Activated CD4-positive, alpha-beta memory T cell treated with anti-CD3 and anti-CD28 coated beads, Interleukin-2, amount 10 ng/mL, durations not matched to agents 7 days and 5 days (primary cell): ENCODE measurements around the gene GATC. TPM values are rescaled to one million over a fixed set of nuclear protein-coding genes. Genes with fewer than 3 reads are reported as not detected.
A peak's percentile ranks its signal among the peaks of the same experiment; 100 is the strongest.

Experiments
- CTCF ChIA-PET: fragments of 350-600 bp; sonication (Branson Sonifier 250); formaldehyde crosslinking; loops from one replicate; lab custom pipeline; 2021; ENCODE audit warnings: antibody characterized with exemption, inconsistent platforms; lab: Charles Lee
- POLR2A ChIA-PET: fragments of 350-600 bp; sonication (Branson Sonifier 250); formaldehyde crosslinking; loops from one replicate; lab custom pipeline; 2021; ENCODE audit warnings: antibody characterized with exemption; lab: Charles Lee
- DNase-seq: peaks from one replicate; pipeline ENCODE4 v3.0.0-alpha.2; 2020
- H3K27ac Mint-ChIP-seq: one replicate; pipeline ENCODE4 v1.8.0; 2021; ENCODE audit warnings: mild to moderate bottlenecking, mixed read lengths
- H3K27me3 Mint-ChIP-seq: one replicate; pipeline ENCODE4 v1.8.0; 2021; ENCODE audit warnings: mixed read lengths
- H3K36me3 Mint-ChIP-seq: one replicate; pipeline ENCODE4 v1.8.0; 2021; ENCODE audit warnings: low read depth, mixed read lengths
- H3K4me1 Mint-ChIP-seq: one replicate; pipeline ENCODE4 v1.8.0; 2021; ENCODE audit warnings: mixed read lengths
- H3K4me3 Mint-ChIP-seq: one replicate; pipeline ENCODE4 v1.8.0; 2021; ENCODE audit warnings: mild to moderate bottlenecking, mixed read lengths
- H3K9me3 Mint-ChIP-seq: one replicate; pipeline ENCODE4 v1.8.0; 2021; ENCODE audit warnings: mixed read lengths
- total RNA-seq, 2 experiments: library from RNA; stranded (reverse); gene quantifications; one replicate each; pipeline ENCODE4 v1.2.3, GENCODE V29; 2021

GATC gene
- total RNA-seq, 2 experiments from 2014 or later: 28.6 to 29.5 TPM

GRCh38 chr12:120417917-120418580 lies 28.2 kb upstream of the GATC start:
- no peak for DNase-seq
- ChIA-PET CTCF (interaction anchor here (0.7 kb wide), 1 partner anchor 220 kb away, joined by 3 read pairs; no protein-coding TSS in a partner anchor), POLR2A (no interaction called here)
- H3K27ac Mint-ChIP-seq: no peak overlapping the region
- peaks cover 2% of the 10 kb centered on the region for H3K27me3 Mint-ChIP-seq
- no peaks in the 10 kb centered on the region for H3K4me1 Mint-ChIP-seq
- no peaks in the 10 kb centered on the region for H3K36me3 Mint-ChIP-seq
- no peak overlapping the region for H3K4me3 Mint-ChIP-seq
- H3K9me3 Mint-ChIP-seq: no peaks in the 10 kb centered on the region

GRCh38 chr12:120421701-120422100 lies 24.5 kb upstream of the GATC start:
- H3K4me3 Mint-ChIP-seq: no peak overlapping the region
- H3K36me3 Mint-ChIP-seq: no peaks in the 10 kb centered on the region
- H3K4me1 Mint-ChIP-seq: no peaks in the 10 kb centered on the region
- POLR2A ChIA-PET: no interaction called here
- H3K9me3 Mint-ChIP-seq: no peaks in the 10 kb centered on the region
- H3K27me3 Mint-ChIP-seq: peaks cover 2% of the 10 kb centered on the region
- no peak for DNase-seq
- CTCF ChIA-PET: interaction anchor here (0.5 kb wide), 1 partner anchor 104 kb away, joined by 4 read pairs; no protein-coding TSS in a partner anchor
- H3K27ac Mint-ChIP-seq: no peak overlapping the region

- no peaks in the 10 kb centered on the region for H3K9me3 Mint-ChIP-seq
- no peak for DNase-seq
- CTCF ChIA-PET: interaction anchor here (0.6 kb wide), 1 partner anchor 98 kb away, joined by 3 read pairs; no protein-coding TSS in a partner anchor
- no peaks in the 10 kb centered on the region for H3K36me3 Mint-ChIP-seq
- no peaks in the 10 kb centered on the region for H3K4me1 Mint-ChIP-seq
- H3K4me3 Mint-ChIP-seq: no peak overlapping the region
- no peak overlapping the region for H3K27ac Mint-ChIP-seq
- peaks cover 7% of the 10 kb centered on the region for H3K27me3 Mint-ChIP-seq
- POLR2A ChIA-PET: no interaction called here
Observed at GRCh38 chr12:120422892-120423456, 23.3 kb upstream of the GATC start.

GRCh38 chr12:120425797-120426196 lies 20.4 kb upstream of the GATC start:
- no peak overlapping the region for H3K27ac Mint-ChIP-seq
- no peaks in the 10 kb centered on the region for H3K9me3 Mint-ChIP-seq
- ChIA-PET POLR2A (no interaction called here), CTCF (interaction anchor here (0.6 to 1.0 kb wide), 2 partner anchors 10 to 69 kb away, joined by 3 read pairs; no protein-coding TSS in a partner anchor)
- H3K4me3 Mint-ChIP-seq: no peak overlapping the region
- peaks cover 3% of the 10 kb centered on the region for H3K4me1 Mint-ChIP-seq
- no peak for DNase-seq
- peaks cover 18% of the 10 kb centered on the region for H3K27me3 Mint-ChIP-seq
- H3K36me3 Mint-ChIP-seq: no peaks in the 10 kb centered on the region

- Mint-ChIP-seq H3K9me3 (no peaks in the 10 kb centered on the region), H3K27me3 (peaks cover 18% of the 10 kb centered on the region), H3K4me3 (no peak overlapping the region), H3K27ac (no peak overlapping the region), H3K36me3 (no peaks in the 10 kb centered on the region), H3K4me1 (peaks cover 7% of the 10 kb centered on the region)
- DNase-seq: no peak
- ChIA-PET POLR2A (interaction anchor here (1.2 to 1.9 kb wide), 3 partner anchors 136 to 137 kb away, joined by 3 to 6 read pairs (median 4); partner anchors contain the start of genes RNU4-1 and RNU4-2), CTCF (interaction anchor here (0.8 to 2.9 kb wide), 3 partner anchors 10 to 102 kb away, joined by 4 to 18 read pairs (median 10); partner anchors contain the start of gene COX6A1)
Observed at GRCh38 chr12:120428597-120429229, 17.5 kb upstream of the GATC start.

- Mint-ChIP-seq H3K36me3 (no peaks in the 10 kb centered on the region), H3K4me3 (no peak overlapping the region), H3K27me3 (peaks cover 19% of the 10 kb centered on the region), H3K27ac (no peak overlapping the region), H3K9me3 (no peaks in the 10 kb centered on the region), H3K4me1 (peaks cover 7% of the 10 kb centered on the region)
- POLR2A ChIA-PET: interaction anchor here (1.5 to 1.9 kb wide), 2 partner anchors 136 to 138 kb away, joined by 4 to 6 read pairs; partner anchors contain the start of genes RNU4-1 and RNU4-2
- no peak for DNase-seq
- CTCF ChIA-PET: interaction anchor here (1.0 to 2.9 kb wide), 4 partner anchors 9 to 127 kb away, joined by 4 to 18 read pairs (median 7); partner anchors contain the start of genes COX6A1 and SIRT4
Observed at GRCh38 chr12:120429368-120429767, 16.9 kb upstream of the GATC start.

- no peak for DNase-seq
- ChIA-PET CTCF (interaction anchor here (1.1 to 1.5 kb wide), 2 partner anchors 34 to 75 kb away, joined by 4 to 6 read pairs; no protein-coding TSS in a partner anchor), POLR2A (interaction anchor here (0.6 to 0.7 kb wide), 2 partner anchors 31 to 48 kb away, joined by 3 read pairs; no protein-coding TSS in a partner anchor)
- Mint-ChIP-seq H3K36me3 (no peaks in the 10 kb centered on the region), H3K4me1 (peaks cover 14% of the 10 kb centered on the region), H3K4me3 (no peak overlapping the region), H3K27me3 (peaks cover 12% of the 10 kb centered on the region), H3K9me3 (no peaks in the 10 kb centered on the region), H3K27ac (no peak overlapping the region)
Observed at GRCh38 chr12:120432772-120433525, 13.3 kb upstream of the GATC start.

- Mint-ChIP-seq H3K9me3 (no peaks in the 10 kb centered on the region), H3K27me3 (peaks cover 2% of the 10 kb centered on the region), H3K4me3 (peak within 1 kb of the TSS; percentile 91), H3K4me1 (peaks cover 31% of the 10 kb centered on the region), H3K36me3 (peaks cover 21% of the 10 kb centered on the region), H3K27ac (peak within 1 kb of the TSS; percentile 95)
- DNase-seq: peak; percentile 98
- CTCF ChIA-PET: interaction anchor here (0.6 to 3.3 kb wide), 16 partner anchors 9 to 241 kb away, joined by 3 to 21 read pairs (median 4); partner anchors contain the start of genes PLA2G1B, POP5, RNU4-1 and SIRT4
- POLR2A ChIA-PET: interaction anchor here (0.8 to 2.3 kb wide), 8 partner anchors 9 to 146 kb away, joined by 3 to 17 read pairs (median 8); partner anchors contain the start of genes COQ5, DYNLL1, GATC and RNU4-1
Observed at GRCh38 chr12:120437735-120438494, 8.3 kb upstream of the GATC start, which contains the start of gene COX6A1. Gene COX6A1, plus strand, starts transcription at chr12:120438113. Its CDS starts 14 bp downstream, at chr12:120438127.

- CTCF ChIA-PET: interaction anchor here (0.6 to 3.3 kb wide), 20 partner anchors 9 to 360 kb away, joined by 3 to 21 read pairs (median 4); partner anchors contain the start of genes PLA2G1B, RNU4-1, SIRT4 and SRSF9
- Mint-ChIP-seq H3K4me3 (peak overlapping the region; percentile 91), H3K9me3 (no peaks in the 10 kb centered on the region), H3K27ac (peak overlapping the region; percentile 95), H3K4me1 (peaks cover 30% of the 10 kb centered on the region), H3K36me3 (peaks cover 21% of the 10 kb centered on the region), H3K27me3 (peaks cover 2% of the 10 kb centered on the region)
- DNase-seq: no peak
- POLR2A ChIA-PET: interaction anchor here (0.8 to 2.3 kb wide), 7 partner anchors 8 to 147 kb away, joined by 3 to 17 read pairs (median 8); partner anchors contain the start of genes COQ5, DYNLL1, GATC and RNU4-1
Observed at GRCh38 chr12:120438495-120439198, 7.6 kb upstream of the GATC start.

- Mint-ChIP-seq H3K36me3 (peaks cover 30% of the 10 kb centered on the region), H3K4me3 (peak overlapping the region; percentile 8), H3K27ac (peak overlapping the region; percentile 35), H3K9me3 (no peaks in the 10 kb centered on the region), H3K27me3 (no peaks in the 10 kb centered on the region), H3K4me1 (peaks cover 41% of the 10 kb centered on the region)
- POLR2A ChIA-PET: interaction anchor here (1.2 to 2.3 kb wide), 3 partner anchors 29 to 30 kb away, joined by 4 to 17 read pairs (median 5); partner anchors contain the start of gene SRSF9
- peak; percentile 79 for DNase-seq
- CTCF ChIA-PET: interaction anchor here (0.6 to 1.5 kb wide), 9 partner anchors 10 to 236 kb away, joined by 3 to 9 read pairs (median 6); partner anchors contain the start of genes DYNLL1, POP5 and SRSF9
Observed at GRCh38 chr12:120439646-120440247, 6.5 kb upstream of the GATC start.
